Liver (tissue), 3 donors: ENCODE data around the gene CCDC80.

ENCODE experiments used
- EGR1 ChIP-seq, 2 donors: IDR thresholded peaks; 2 replicates each; pipeline ENCODE4 v1.6.1; 2016 to 2018; ENCODE audit warnings: antibody characterized with exemption in 2 of 2, low read depth in 2 of 2
- GABPA ChIP-seq, 2 donors: IDR thresholded peaks in 1 of 2; conservative IDR thresholded peaks in 1 of 2; 2 replicates each; pipeline ENCODE4 v1.6.1; 2016; ENCODE audit warnings: antibody characterized with exemption in 2 of 2, mild to moderate bottlenecking in 1 of 2, moderate library complexity in 1 of 2
- HNF4G ChIP-seq: IDR thresholded peaks from 2 replicates; pipeline ENCODE4 v1.6.1; 2016; ENCODE audit warnings: antibody characterized with exemption
- JUND ChIP-seq, 2 donors: IDR thresholded peaks; 2 replicates each; pipeline ENCODE4 v1.6.1; 2016; ENCODE audit warnings: antibody characterized with exemption in 2 of 2
- RAD21 ChIP-seq, 2 donors: IDR thresholded peaks; 2 replicates each; pipeline ENCODE4 v1.6.1; 2016; ENCODE audit warnings: antibody characterized with exemption in 2 of 2, mild to moderate bottlenecking in 2 of 2
- RXRA ChIP-seq, 2 donors: IDR thresholded peaks; 2 replicates each; pipeline ENCODE4 v1.6.1; 2017 to 2018; ENCODE audit warnings: antibody characterized with exemption in 2 of 2, mild to moderate bottlenecking in 1 of 2
- SP1 ChIP-seq: IDR thresholded peaks from 2 replicates; pipeline ENCODE4 v1.6.1; 2018; ENCODE audit warnings: antibody characterized with exemption, mild to moderate bottlenecking
- TAF1 ChIP-seq: conservative IDR thresholded peaks from 2 replicates; pipeline ENCODE4 v1.6.1; 2016; ENCODE audit warnings: antibody characterized with exemption, mild to moderate bottlenecking
- YY1 ChIP-seq: IDR thresholded peaks from 2 replicates; pipeline ENCODE4 v1.6.1; 2016; ENCODE audit warnings: antibody characterized with exemption, mild to moderate bottlenecking
- TF ChIP-seq, protein P1 (sequence below): IDR thresholded peaks from 2 replicates; pipeline ENCODE4 v1.6.1; 2016; ENCODE audit warnings: antibody characterized with exemption
- TF ChIP-seq, protein P2 (sequence below): IDR thresholded peaks from 2 replicates; pipeline ENCODE4 v1.6.1; 2016; ENCODE audit warnings: antibody characterized with exemption, mild to moderate bottlenecking
- TF ChIP-seq, protein P3 (sequence below): fragments of 150-350 bp; IDR thresholded peaks from 2 replicates; pipeline ENCODE4 v1.5.1; 2017; ENCODE audit warnings: improper control_type of control experiment, low read depth, low read length; ENCODE audit not compliant: missing input control
- TF ChIP-seq, protein P4 (sequence below): IDR thresholded peaks from 2 replicates; pipeline ENCODE4 v1.6.1; 2016; ENCODE audit warnings: antibody characterized with exemption
- TF ChIP-seq, protein P5 (sequence below): IDR thresholded peaks from 2 replicates; pipeline ENCODE4 v1.6.1; 2016; ENCODE audit warnings: antibody characterized with exemption
- donor health status: healthy.
- donor health status: healthy.

DNA sequence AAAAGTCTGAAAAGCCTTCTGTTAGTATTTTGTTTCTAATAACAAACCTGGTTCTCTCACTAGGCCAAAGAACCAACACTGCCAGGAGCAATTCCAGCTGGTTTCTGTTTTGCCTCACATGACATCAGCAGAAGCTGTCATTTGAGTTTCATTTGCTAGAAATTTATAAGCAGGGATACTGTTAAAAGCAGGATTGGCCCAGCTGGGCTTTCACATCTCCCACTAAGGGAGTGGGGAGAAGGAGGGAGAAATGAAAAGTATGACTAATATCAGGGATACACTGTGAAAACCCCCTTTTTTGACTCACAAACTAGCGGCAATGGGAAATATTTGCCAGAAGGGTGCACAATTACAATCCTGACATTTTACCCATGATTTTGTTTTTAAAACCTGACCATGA, 5.3 kb downstream of the CCDC80 start:
- TF ChIP-seq, protein P1, sequence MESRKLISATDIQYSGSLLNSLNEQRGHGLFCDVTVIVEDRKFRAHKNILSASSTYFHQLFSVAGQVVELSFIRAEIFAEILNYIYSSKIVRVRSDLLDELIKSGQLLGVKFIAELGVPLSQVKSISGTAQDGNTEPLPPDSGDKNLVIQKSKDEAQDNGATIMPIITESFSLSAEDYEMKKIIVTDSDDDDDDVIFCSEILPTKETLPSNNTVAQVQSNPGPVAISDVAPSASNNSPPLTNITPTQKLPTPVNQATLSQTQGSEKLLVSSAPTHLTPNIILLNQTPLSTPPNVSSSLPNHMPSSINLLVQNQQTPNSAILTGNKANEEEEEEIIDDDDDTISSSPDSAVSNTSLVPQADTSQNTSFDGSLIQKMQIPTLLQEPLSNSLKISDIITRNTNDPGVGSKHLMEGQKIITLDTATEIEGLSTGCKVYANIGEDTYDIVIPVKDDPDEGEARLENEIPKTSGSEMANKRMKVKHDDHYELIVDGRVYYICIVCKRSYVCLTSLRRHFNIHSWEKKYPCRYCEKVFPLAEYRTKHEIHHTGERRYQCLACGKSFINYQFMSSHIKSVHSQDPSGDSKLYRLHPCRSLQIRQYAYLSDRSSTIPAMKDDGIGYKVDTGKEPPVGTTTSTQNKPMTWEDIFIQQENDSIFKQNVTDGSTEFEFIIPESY = no peak
- TF ChIP-seq EGR1 (IDR thresholded peaks at IDR 0.05; ENCODE audit: low read depth in 2 of 2) = no peak
- TF ChIP-seq, protein P2, sequence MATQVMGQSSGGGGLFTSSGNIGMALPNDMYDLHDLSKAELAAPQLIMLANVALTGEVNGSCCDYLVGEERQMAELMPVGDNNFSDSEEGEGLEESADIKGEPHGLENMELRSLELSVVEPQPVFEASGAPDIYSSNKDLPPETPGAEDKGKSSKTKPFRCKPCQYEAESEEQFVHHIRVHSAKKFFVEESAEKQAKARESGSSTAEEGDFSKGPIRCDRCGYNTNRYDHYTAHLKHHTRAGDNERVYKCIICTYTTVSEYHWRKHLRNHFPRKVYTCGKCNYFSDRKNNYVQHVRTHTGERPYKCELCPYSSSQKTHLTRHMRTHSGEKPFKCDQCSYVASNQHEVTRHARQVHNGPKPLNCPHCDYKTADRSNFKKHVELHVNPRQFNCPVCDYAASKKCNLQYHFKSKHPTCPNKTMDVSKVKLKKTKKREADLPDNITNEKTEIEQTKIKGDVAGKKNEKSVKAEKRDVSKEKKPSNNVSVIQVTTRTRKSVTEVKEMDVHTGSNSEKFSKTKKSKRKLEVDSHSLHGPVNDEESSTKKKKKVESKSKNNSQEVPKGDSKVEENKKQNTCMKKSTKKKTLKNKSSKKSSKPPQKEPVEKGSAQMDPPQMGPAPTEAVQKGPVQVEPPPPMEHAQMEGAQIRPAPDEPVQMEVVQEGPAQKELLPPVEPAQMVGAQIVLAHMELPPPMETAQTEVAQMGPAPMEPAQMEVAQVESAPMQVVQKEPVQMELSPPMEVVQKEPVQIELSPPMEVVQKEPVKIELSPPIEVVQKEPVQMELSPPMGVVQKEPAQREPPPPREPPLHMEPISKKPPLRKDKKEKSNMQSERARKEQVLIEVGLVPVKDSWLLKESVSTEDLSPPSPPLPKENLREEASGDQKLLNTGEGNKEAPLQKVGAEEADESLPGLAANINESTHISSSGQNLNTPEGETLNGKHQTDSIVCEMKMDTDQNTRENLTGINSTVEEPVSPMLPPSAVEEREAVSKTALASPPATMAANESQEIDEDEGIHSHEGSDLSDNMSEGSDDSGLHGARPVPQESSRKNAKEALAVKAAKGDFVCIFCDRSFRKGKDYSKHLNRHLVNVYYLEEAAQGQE = no peak
- TF ChIP-seq, protein P3, sequence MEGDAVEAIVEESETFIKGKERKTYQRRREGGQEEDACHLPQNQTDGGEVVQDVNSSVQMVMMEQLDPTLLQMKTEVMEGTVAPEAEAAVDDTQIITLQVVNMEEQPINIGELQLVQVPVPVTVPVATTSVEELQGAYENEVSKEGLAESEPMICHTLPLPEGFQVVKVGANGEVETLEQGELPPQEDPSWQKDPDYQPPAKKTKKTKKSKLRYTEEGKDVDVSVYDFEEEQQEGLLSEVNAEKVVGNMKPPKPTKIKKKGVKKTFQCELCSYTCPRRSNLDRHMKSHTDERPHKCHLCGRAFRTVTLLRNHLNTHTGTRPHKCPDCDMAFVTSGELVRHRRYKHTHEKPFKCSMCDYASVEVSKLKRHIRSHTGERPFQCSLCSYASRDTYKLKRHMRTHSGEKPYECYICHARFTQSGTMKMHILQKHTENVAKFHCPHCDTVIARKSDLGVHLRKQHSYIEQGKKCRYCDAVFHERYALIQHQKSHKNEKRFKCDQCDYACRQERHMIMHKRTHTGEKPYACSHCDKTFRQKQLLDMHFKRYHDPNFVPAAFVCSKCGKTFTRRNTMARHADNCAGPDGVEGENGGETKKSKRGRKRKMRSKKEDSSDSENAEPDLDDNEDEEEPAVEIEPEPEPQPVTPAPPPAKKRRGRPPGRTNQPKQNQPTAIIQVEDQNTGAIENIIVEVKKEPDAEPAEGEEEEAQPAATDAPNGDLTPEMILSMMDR = no peak
- TF ChIP-seq, protein P4, sequence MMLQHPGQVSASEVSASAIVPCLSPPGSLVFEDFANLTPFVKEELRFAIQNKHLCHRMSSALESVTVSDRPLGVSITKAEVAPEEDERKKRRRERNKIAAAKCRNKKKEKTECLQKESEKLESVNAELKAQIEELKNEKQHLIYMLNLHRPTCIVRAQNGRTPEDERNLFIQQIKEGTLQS = no peak
- TF ChIP-seq, protein P5, sequence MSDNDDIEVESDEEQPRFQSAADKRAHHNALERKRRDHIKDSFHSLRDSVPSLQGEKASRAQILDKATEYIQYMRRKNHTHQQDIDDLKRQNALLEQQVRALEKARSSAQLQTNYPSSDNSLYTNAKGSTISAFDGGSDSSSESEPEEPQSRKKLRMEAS = no peak
- no peak for TF ChIP-seq GABPA (IDR thresholded peaks at IDR 0.05 in 1 of 2, conservative IDR thresholded peaks at IDR 0.05 in 1 of 2)
- no peak for TF ChIP-seq RAD21 (IDR thresholded peaks at IDR 0.05)
- no peak for TF ChIP-seq RXRA (IDR thresholded peaks at IDR 0.05)
- TF ChIP-seq TAF1 = no peak
- TF ChIP-seq SP1 = no peak
- TF ChIP-seq JUND (IDR thresholded peaks at IDR 0.05) = no peak
- TF ChIP-seq HNF4G = no peak
- TF ChIP-seq YY1 = no peak
